Measurements from ENCODE around the gene HLA-DQA1.
A peak's percentile ranks its signal among the peaks of the same experiment; 100 is the strongest.
"Not testable (repeated sequence)": the region's sequence is repeated elsewhere in the genome, so short reads cannot be mapped to it uniquely, and the experiment has no call there.

Gene HLA-DQA1

DNA sequence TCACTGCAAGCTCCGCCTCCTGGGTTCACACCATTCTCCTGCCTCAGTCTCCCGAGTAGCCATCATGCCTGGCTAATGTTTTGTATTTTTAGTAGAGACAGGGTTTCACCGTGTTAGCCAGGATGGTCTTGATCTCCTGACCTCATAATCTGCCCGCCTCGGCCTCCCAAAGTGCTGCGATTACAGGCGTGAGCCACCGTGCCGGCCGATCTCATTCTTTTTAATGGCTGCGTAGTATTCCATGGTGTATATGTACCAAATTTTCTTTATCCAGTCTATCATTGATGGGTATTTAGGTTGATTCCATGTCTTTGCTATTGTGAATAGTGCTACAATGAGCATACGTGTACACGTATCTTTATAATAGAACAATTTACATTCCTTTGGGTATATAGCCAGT is 7.4 kb upstream of the HLA-DQA1 start:
- H3K4me3 Mint-ChIP-seq, DNase-seq, H3K36me3 Mint-ChIP-seq, CTCF ChIA-PET, H3K9me3 Mint-ChIP-seq, H3K27ac Mint-ChIP-seq: not testable (repeated sequence)
- peaks cover 17% of the 10 kb centered on the region for H3K27me3 Mint-ChIP-seq
- H3K4me1 Mint-ChIP-seq: peaks cover 26% of the 10 kb centered on the region

DNA sequence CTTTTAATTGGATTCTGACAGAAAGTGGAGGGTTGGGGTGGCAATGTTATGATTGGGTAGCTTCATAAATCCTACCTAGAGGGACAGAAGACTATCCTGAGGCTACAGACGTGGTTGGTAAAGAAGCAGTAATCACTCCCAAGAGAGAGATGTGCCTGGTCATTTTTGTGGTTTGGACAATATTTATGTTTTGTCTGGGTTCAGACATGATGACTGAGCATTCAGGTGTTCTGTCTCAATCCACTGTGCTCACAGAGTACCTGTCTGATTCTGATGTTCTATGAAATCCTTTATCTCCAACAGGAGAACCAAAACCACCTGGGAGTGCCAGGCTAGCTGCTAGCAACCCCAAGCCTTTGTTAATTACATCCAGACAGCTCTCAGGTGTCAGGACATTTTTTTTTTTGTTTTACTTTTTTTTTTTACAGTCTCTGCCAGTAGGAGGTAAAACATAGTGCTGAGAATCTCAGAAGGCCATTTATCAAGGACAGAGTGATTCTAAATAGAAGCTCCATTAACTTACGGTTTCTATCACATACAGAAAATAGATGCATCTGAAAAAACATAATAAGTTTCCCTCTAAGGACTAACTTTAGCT is 1.6 kb upstream of the HLA-DQA1 start:
- H3K27me3 Mint-ChIP-seq: peaks cover 59% of the 10 kb centered on the region
- H3K9me3 Mint-ChIP-seq: no peaks in the 10 kb centered on the region
- DNase-seq: no peak
- H3K4me3 Mint-ChIP-seq: no peak overlapping the region
- H3K4me1 Mint-ChIP-seq: peaks cover 2% of the 10 kb centered on the region
- H3K27ac Mint-ChIP-seq: no peak overlapping the region
- CTCF ChIA-PET: interaction anchor here (0.8 kb wide), 1 partner anchor 13 kb away, joined by 4 read pairs; no protein-coding TSS in a partner anchor
- no peaks in the 10 kb centered on the region for H3K36me3 Mint-ChIP-seq

GRCh38 chr6:32637883-32638282 is 677 bp downstream of the HLA-DQA1 start:
- Mint-ChIP-seq H3K27me3 (peaks cover 58% of the 10 kb centered on the region), H3K9me3 (no peaks in the 10 kb centered on the region), H3K36me3 (no peaks in the 10 kb centered on the region), H3K4me1 (peaks cover 20% of the 10 kb centered on the region), H3K4me3 (no peak overlapping the region), H3K27ac (no peak overlapping the region)
- CTCF ChIA-PET: interaction anchor here (1.1 kb wide), 1 partner anchor 148 kb away, joined by 3 read pairs; no protein-coding TSS in a partner anchor
- DNase-seq: no peak

DNA sequence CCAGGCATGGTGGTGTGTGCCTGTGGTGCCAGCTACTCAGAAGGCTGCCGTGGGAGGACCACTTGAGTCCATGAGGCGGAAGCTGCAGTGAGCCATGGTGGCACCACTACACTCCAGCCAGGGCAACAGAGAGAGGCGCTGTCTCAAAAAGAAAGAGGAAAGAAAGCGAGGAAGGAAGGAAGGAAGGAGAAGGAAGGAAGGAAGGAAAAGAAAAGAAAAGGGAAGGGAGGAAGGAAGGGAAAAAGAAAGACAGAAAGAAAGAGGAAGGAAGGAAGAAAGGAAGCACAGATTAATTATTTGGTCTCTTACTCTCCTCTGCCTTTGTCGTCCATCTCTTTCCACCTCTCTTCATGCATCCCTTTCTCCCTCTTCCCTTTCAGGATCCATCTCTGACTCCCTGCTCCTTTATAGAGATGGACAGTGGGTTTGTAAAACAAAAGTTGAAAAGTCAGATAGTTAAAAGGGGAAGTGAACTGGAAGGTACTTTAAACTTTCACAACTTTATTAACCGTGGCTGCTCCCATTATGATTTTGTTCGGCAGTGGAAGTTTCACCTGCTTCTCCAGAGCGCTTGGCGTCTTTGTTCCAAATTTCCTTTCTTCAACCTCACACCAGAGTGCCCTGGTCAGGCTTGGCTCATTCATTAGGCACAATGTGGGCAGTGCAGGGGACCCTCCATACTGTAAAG is 1.5 kb downstream of the HLA-DQA1 start:
- H3K27me3 Mint-ChIP-seq: peaks cover 57% of the 10 kb centered on the region
- H3K36me3 Mint-ChIP-seq: no peaks in the 10 kb centered on the region
- H3K27ac Mint-ChIP-seq: no peak overlapping the region
- H3K9me3 Mint-ChIP-seq: no peaks in the 10 kb centered on the region
- CTCF ChIA-PET: no interaction called here
- H3K4me3 Mint-ChIP-seq: no peak overlapping the region
- no peak for DNase-seq
- peaks cover 23% of the 10 kb centered on the region for H3K4me1 Mint-ChIP-seq

DNA sequence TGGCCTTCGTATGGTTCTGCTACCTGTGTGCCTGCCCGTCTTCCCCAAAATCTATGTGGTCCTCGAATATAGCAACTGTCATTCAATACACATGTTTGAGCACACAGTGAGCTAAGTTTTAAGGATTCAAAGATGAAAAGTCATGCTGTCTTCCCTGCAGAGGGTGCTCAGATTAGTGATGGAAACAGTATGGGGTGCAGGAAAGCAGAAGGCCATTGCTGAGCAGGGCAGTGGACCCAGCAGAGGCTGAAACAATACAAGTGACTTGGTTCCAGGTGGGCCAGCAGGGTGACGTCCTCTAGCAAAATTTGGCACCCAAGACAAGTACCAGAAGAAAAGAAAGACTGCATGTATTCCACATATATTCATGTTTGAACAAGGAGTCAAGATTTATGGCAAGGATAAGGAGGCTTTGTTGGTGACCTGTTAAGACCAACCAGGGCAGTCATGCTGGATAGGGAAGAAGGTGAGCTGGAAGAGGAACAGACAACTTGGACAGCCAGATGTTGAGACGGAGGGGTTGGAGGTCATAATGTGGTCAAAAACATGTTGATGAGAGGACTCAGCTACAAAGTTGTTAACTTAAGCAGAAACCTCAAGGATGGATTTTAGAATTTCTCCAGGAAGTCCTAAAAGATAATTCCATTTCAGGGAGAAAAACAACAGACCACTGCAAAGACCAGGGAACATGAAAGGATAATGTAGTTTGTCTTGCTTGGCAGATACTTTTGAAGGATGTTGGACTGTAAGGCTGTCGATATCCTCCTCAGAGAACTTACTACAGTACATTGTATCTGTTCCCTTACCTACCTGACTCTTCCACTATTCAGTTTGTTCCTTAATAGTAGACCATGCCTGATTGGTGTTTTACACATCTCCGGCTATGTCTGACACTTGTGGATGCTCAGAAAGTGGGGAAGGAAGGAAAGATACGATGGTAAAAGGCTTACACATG is 2.5 kb downstream of the HLA-DQA1 start:
- no peaks in the 10 kb centered on the region for H3K9me3 Mint-ChIP-seq
- H3K36me3 Mint-ChIP-seq: no peaks in the 10 kb centered on the region
- peaks cover 46% of the 10 kb centered on the region for H3K27me3 Mint-ChIP-seq
- CTCF ChIA-PET: interaction anchor here (0.7 kb wide), 1 partner anchor 224 kb away, joined by 3 read pairs; no protein-coding TSS in a partner anchor
- no peak for DNase-seq
- H3K27ac Mint-ChIP-seq: no peak overlapping the region
- peaks cover 21% of the 10 kb centered on the region for H3K4me1 Mint-ChIP-seq
- no peak overlapping the region for H3K4me3 Mint-ChIP-seq

GRCh38 chr6:32641122-32641521 is 3.9 kb downstream of the HLA-DQA1 start:
- H3K36me3 Mint-ChIP-seq: no peaks in the 10 kb centered on the region
- no peak overlapping the region for H3K4me3 Mint-ChIP-seq
- no peaks in the 10 kb centered on the region for H3K9me3 Mint-ChIP-seq
- H3K27ac Mint-ChIP-seq: no peak overlapping the region
- no peak for DNase-seq
- H3K27me3 Mint-ChIP-seq: peaks cover 42% of the 10 kb centered on the region
- H3K4me1 Mint-ChIP-seq: peaks cover 21% of the 10 kb centered on the region
- CTCF ChIA-PET: interaction anchor here (1.6 kb wide), 1 partner anchor 59 kb away, joined by 3 read pairs; no protein-coding TSS in a partner anchor

- peak overlapping the region; percentile 35 for H3K27ac Mint-ChIP-seq
- CTCF ChIA-PET: interaction anchor here (1.6 kb wide), 1 partner anchor 58 kb away, joined by 3 read pairs; no protein-coding TSS in a partner anchor
- not testable (repeated sequence) for H3K36me3 Mint-ChIP-seq, H3K4me3 Mint-ChIP-seq, DNase-seq, H3K9me3 Mint-ChIP-seq
- H3K27me3 Mint-ChIP-seq: peaks cover 34% of the 10 kb centered on the region
- peaks cover 21% of the 10 kb centered on the region for H3K4me1 Mint-ChIP-seq
Measured at GRCh38 chr6:32641785-32642719, 4.8 kb downstream of the HLA-DQA1 start.

GRCh38 chr6:32642720-32643106 is 5.5 kb downstream of the HLA-DQA1 start:
- no peak for DNase-seq
- peaks cover 21% of the 10 kb centered on the region for H3K4me1 Mint-ChIP-seq
- peak overlapping the region; percentile 47 for H3K27ac Mint-ChIP-seq
- H3K27me3 Mint-ChIP-seq: peaks cover 33% of the 10 kb centered on the region
- no peaks in the 10 kb centered on the region for H3K9me3 Mint-ChIP-seq
- CTCF ChIA-PET: interaction anchor here (1.6 kb wide), 1 partner anchor 58 kb away, joined by 3 read pairs; no protein-coding TSS in a partner anchor
- H3K4me3 Mint-ChIP-seq: no peak overlapping the region
- no peaks in the 10 kb centered on the region for H3K36me3 Mint-ChIP-seq

DNA sequence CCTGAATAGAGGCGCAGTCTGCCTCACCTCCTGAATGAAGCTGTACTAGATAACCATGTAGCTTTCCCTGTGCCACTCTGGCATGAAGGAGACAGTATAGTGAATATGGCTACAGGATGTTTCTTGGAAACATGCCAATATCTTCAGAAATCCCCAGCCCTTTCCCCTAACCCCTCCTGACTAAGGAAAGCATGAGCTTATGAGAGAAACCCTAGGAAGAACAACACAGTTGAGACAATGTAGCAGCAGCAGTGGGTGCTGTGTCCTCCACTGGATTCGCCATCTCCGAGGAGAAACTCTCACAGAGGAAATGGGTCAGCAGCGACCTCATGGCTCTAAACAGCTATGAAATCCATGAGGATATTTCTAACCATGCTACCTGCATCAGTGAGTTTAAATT is 6.7 kb downstream of the HLA-DQA1 start:
- no peak for DNase-seq
- Mint-ChIP-seq H3K27me3 (peaks cover 26% of the 10 kb centered on the region), H3K4me1 (peaks cover 21% of the 10 kb centered on the region), H3K27ac (no peak overlapping the region), H3K36me3 (no peaks in the 10 kb centered on the region), H3K9me3 (no peaks in the 10 kb centered on the region), H3K4me3 (no peak overlapping the region)
- CTCF ChIA-PET: no interaction called here

DNA sequence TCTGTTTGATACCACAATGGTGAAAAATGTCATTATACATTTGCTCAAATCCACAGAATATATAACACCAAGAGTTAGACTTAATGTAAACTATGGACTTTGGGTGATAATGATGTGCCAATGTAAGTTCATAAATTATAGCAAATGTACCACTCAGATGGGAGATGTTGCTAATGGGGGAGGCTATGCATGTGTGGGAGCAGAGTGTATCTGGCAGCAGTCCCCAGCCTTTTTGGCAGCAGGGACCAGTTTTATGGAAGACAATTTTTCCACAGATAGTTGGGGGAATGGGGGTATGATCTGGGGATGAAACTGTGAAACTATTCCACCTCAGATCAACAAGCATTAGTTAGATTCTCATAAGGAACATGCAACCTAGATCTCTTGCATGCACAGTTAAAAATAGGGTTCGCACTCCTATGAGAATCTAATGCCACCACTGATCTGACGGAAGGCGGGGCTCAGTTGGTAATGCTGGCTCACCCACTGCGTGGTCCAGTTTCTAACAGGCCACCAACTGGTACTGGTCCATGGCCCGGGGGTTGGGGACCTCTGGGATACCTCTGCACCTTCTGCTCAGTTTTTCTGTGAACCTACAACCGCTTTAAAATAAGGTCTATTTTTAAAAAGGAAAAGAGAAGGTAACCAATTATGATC is 8.0 kb downstream of the HLA-DQA1 start:
- no peak overlapping the region for H3K4me3 Mint-ChIP-seq
- H3K27me3 Mint-ChIP-seq: peaks cover 27% of the 10 kb centered on the region
- no peak overlapping the region for H3K27ac Mint-ChIP-seq
- H3K9me3 Mint-ChIP-seq: peaks cover 4% of the 10 kb centered on the region
- CTCF ChIA-PET: no interaction called here
- H3K36me3 Mint-ChIP-seq: no peaks in the 10 kb centered on the region
- DNase-seq: no peak
- H3K4me1 Mint-ChIP-seq: peaks cover 21% of the 10 kb centered on the region

DNA sequence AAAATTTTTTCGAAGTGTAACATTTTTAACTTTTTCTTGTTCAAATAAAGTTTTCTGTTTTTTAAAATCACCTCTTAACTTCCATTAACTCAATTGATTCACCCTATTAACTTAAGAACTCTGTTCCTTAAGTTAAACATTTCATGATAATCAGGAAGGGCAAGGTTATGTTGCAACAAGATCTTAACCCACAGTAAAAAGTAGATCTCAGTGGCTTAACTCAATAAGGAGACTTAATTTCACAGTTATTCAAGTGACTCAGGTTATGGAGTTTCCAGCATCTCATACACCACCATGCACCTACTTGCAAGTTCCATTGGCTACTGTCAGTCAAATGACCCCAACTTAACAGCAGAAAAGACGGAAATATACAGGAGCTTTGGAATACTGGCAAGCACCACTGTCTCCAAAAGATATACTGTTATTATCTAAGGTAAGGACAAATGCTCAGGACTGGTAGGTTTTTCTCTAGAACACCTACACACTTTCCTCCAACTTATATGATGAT is 18.1 kb downstream of the HLA-DQA1 start:
- Mint-ChIP-seq H3K27ac (no peak overlapping the region), H3K9me3 (peaks cover 11% of the 10 kb centered on the region), H3K4me1 (no peaks in the 10 kb centered on the region), H3K4me3 (no peak overlapping the region), H3K27me3 (peaks cover 11% of the 10 kb centered on the region), H3K36me3 (peaks cover 26% of the 10 kb centered on the region)
- DNase-seq: no peak
- CTCF ChIA-PET: no interaction called here

- H3K4me3 Mint-ChIP-seq, DNase-seq, H3K4me1 Mint-ChIP-seq, H3K27ac Mint-ChIP-seq, CTCF ChIA-PET: not testable (repeated sequence)
- Mint-ChIP-seq H3K9me3 (peaks cover 11% of the 10 kb centered on the region), H3K27me3 (peaks cover 11% of the 10 kb centered on the region), H3K36me3 (peaks cover 41% of the 10 kb centered on the region)
Measured at GRCh38 chr6:32657329-32657728, 20.1 kb downstream of the HLA-DQA1 start.

DNA sequence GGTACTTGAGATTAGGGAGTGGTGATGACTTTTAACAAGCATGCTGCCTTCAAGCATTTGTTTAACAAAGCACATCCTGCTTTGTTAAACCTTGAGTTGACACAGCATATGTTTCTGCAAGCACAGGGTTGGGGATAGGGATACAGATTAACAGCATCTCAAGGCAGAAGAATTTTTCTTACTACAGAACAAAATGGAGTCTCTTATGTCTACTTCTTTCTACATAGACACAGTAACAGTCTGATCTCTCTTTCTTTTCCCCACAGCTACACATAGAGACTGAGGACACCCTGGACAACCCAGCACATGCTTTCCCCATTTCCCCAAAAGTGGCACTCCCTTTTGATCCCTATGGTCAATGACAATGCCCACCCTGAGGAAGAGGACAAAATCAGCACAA is 20.6 kb downstream of the HLA-DQA1 start:
- not testable (repeated sequence) for H3K4me1 Mint-ChIP-seq

More for the DNA sequence above, 20.6 kb downstream of the HLA-DQA1 start:
- H3K27me3 Mint-ChIP-seq: peaks cover 11% of the 10 kb centered on the region
- H3K36me3 Mint-ChIP-seq: peaks cover 44% of the 10 kb centered on the region
- DNase-seq, CTCF ChIA-PET, H3K27ac Mint-ChIP-seq, H3K4me3 Mint-ChIP-seq: not testable (repeated sequence)
- peaks cover 11% of the 10 kb centered on the region for H3K9me3 Mint-ChIP-seq
